Mesodermal cell (in vitro differentiated cells): ENCODE measurements around the gene PHYKPL. TPM values are rescaled to one million over a fixed set of nuclear protein-coding genes. Genes with fewer than 3 reads are reported as not detected.

Experiments used
- H3K27ac ChIP-seq: 2 replicates; pipeline ENCODE4 v1.7.0; 2013; ENCODE audit warnings: mild to moderate bottlenecking, low read depth, low read length, moderate library complexity; ENCODE audit not compliant: severe bottlenecking
- H3K36me3 ChIP-seq: 2 replicates; pipeline ENCODE4 v1.7.1; 2013; ENCODE audit warnings: mild to moderate bottlenecking, low read length, moderate library complexity; ENCODE audit not compliant: control insufficient read depth, insufficient read depth
- H3K4me1 ChIP-seq: one replicate; pipeline ENCODE4 v1.7.1; 2013; ENCODE audit warnings: mild to moderate bottlenecking, low read length; ENCODE audit not compliant: insufficient read depth, control insufficient read depth, poor library complexity, severe bottlenecking
- H3K4me3 ChIP-seq: 2 replicates; pipeline ENCODE4 v1.7.0; 2013; ENCODE audit warnings: low read length, control low read depth, mild to moderate bottlenecking; ENCODE audit not compliant: insufficient read depth, poor library complexity, severe bottlenecking; ENCODE audit errors: extremely low read depth
- H3K9me3 ChIP-seq: 2 replicates; pipeline ENCODE4 v1.7.1; 2013; ENCODE audit warnings: mild to moderate bottlenecking, low read length, moderate library complexity; ENCODE audit not compliant: control insufficient read depth
- WGBS, 2 experiments: methylation state at CpG; one replicate each; pipeline ENCODE4 v1.1.5; 2013; ENCODE audit warnings: missing lambda C conversion rate in 2 of 2; ENCODE audit not compliant: insufficient coverage in 2 of 2; 5-methylcytosine and 5-hydroxymethylcytosine counted together
- polyA plus RNA-seq, 2 experiments: library from polyadenylated mRNA; stranded (reverse); fragments of 50-300 nt; gene quantifications; one replicate each; pipeline ENCODE4 v1.2.3, GENCODE V29; 2013

The PHYKPL gene
- 38.6 TPM for polyA plus RNA-seq (2013, experiment 1 of 2)
- polyA plus RNA-seq (2013, experiment 2 of 2), result 35.5 TPM

GRCh38 chr5:178232124-178232919 is at the start of gene PHYKPL:
TSS of gene PHYKPL (minus strand) at chr5:178232802. CDS start at chr5:178232550, 252 bp downstream.
- peak within 1 kb of the TSS; percentile 87 for H3K27ac ChIP-seq
- 1% methylated on average over 76 to 92 of the region's 102 CpGs for WGBS, 2 experiments
- H3K4me3 ChIP-seq, result peak within 1 kb of the TSS; percentile 78
- H3K4me1 ChIP-seq, result peaks cover 10% of the 10 kb centered on the region
- H3K9me3 ChIP-seq, result peaks cover 6% of the 10 kb centered on the region
- H3K36me3 ChIP-seq, result peaks cover 42% of the 10 kb centered on the region

- H3K27ac ChIP-seq, result no peak overlapping the region
- peaks cover 4% of the 10 kb centered on the region for H3K4me1 ChIP-seq
- peaks cover 4% of the 10 kb centered on the region for H3K9me3 ChIP-seq
- H3K36me3 ChIP-seq, result no peaks in the 10 kb centered on the region
- 75 to 90% methylated on average over 3 of the region's 4 CpGs for WGBS, 2 experiments
- no peak overlapping the region for H3K4me3 ChIP-seq
These were observed 49.8 kb upstream of the PHYKPL start for GRCh38 chr5:178282391-178282790.

- peaks cover 4% of the 10 kb centered on the region for H3K4me1 ChIP-seq
- H3K36me3 ChIP-seq, result no peaks in the 10 kb centered on the region
- WGBS, 2 experiments, result 95% methylated on average over 14 to 17 of the region's 19 CpGs
- H3K27ac ChIP-seq, result no peak overlapping the region
- H3K4me3 ChIP-seq, result no peak overlapping the region
- peaks cover 4% of the 10 kb centered on the region for H3K9me3 ChIP-seq
These were observed 48.7 kb upstream of the PHYKPL start for GRCh38 chr5:178281331-178281730.

- H3K27ac ChIP-seq, result no peak overlapping the region
- peaks cover 4% of the 10 kb centered on the region for H3K4me1 ChIP-seq
These were observed 48.0 kb upstream of the PHYKPL start for GRCh38 chr5:178280631-178281030.

GRCh38 chr5:178279723-178280438 is 47.3 kb upstream of the PHYKPL start:
- Histone ChIP-seq H3K9me3 (peaks cover 13% of the 10 kb centered on the region), H3K4me1 (peaks cover 4% of the 10 kb centered on the region), H3K4me3 (no peak overlapping the region), H3K27ac (no peak overlapping the region), H3K36me3 (no peaks in the 10 kb centered on the region)
- WGBS, 2 experiments, result 27 to 29% methylated on average over 29 to 30 of the region's 33 CpGs

More at GRCh38 chr5:178280631-178281030, 48.0 kb upstream of the PHYKPL start:
- WGBS, 2 experiments, result 89 to 93% methylated on average over 7 to 9 of the region's 9 CpGs
- Histone ChIP-seq H3K9me3 (peaks cover 10% of the 10 kb centered on the region), H3K36me3 (no peaks in the 10 kb centered on the region), H3K4me3 (no peak overlapping the region)

DNA sequence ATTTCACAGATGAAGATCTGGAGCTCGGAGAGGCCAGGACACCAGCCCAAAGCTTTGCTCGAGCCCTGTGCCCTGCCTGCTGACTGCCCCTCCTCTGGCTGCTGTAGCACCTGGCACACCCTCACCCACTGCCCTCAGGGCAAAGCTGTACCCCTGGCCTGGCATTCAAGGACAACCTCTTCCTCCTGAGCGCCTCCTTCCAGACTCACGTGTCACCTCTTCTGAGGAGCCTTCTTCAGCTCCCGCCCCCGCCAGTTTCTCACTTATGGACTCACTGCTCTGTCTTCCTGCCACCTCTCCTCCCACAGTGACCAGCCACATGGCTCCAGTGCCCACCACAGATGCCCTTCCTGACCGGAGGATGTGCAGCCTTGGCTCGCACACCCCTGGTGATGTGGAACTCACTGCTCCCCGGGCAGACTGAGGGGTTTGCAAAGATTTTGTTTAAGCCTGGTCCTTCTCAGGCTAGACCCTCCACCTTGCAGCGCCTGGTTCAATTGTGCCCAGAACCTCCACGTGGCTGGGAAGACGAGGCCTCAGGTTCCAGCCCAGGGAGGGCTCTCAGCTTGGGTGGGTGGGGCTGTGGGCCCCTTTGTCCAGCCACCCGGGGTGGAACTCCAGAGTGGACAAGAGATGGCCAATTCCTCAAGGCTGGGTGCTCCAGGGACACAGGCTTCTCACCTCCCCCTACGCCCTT is 46.6 kb upstream of the PHYKPL start:
- peaks cover 4% of the 10 kb centered on the region for H3K4me1 ChIP-seq
- H3K9me3 ChIP-seq, result peaks cover 13% of the 10 kb centered on the region
- H3K27ac ChIP-seq, result no peak overlapping the region
- 86 to 91% methylated on average over 11 to 14 of the region's 14 CpGs for WGBS, 2 experiments
- no peaks in the 10 kb centered on the region for H3K36me3 ChIP-seq
- no peak overlapping the region for H3K4me3 ChIP-seq

- Histone ChIP-seq H3K9me3 (peaks cover 8% of the 10 kb centered on the region), H3K4me1 (peaks cover 4% of the 10 kb centered on the region), H3K36me3 (no peaks in the 10 kb centered on the region), H3K27ac (no peak overlapping the region), H3K4me3 (no peak overlapping the region)
- WGBS, 2 experiments, result 82 to 88% methylated on average over 16 of the region's 18 CpGs
These were observed 45.9 kb upstream of the PHYKPL start for GRCh38 chr5:178278358-178279023.

GRCh38 chr5:178277866-178278265 is 45.3 kb upstream of the PHYKPL start:
- Histone ChIP-seq H3K9me3 (peaks cover 8% of the 10 kb centered on the region), H3K36me3 (no peaks in the 10 kb centered on the region), H3K27ac (no peak overlapping the region), H3K4me1 (peaks cover 4% of the 10 kb centered on the region), H3K4me3 (no peak overlapping the region)
- 76 to 80% methylated on average over 11 to 12 of the region's 12 CpGs for WGBS, 2 experiments

- peaks cover 8% of the 10 kb centered on the region for H3K9me3 ChIP-seq
- no peak overlapping the region for H3K4me3 ChIP-seq
- H3K36me3 ChIP-seq, result no peaks in the 10 kb centered on the region
- H3K4me1 ChIP-seq, result peaks cover 4% of the 10 kb centered on the region
- 87 to 91% methylated on average over 8 to 9 of the region's 9 CpGs for WGBS, 2 experiments
- no peak overlapping the region for H3K27ac ChIP-seq
These were observed 44.7 kb upstream of the PHYKPL start for GRCh38 chr5:178277346-178277745.
